Right renal pelvis (tissue), 4 donors: Measurements from ENCODE around the gene GLCCI1. TPM values are rescaled to one million over a fixed set of nuclear protein-coding genes. Genes with fewer than 3 reads are reported as not detected.
A peak's percentile ranks its signal among the peaks of the same experiment; 100 is the strongest.

Experiments
- DNase-seq, 4 donors: peaks; one replicate each; pipeline ENCODE4 v3.0.0-alpha.2; 2013; ENCODE audit warnings: low read depth in 4 of 4, low spot score in 3 of 4, missing footprints in 1 of 4
- polyA plus RNA-seq, 4 donors: library from polyadenylated mRNA; unstranded; fragments of 120-200 nt; gene quantifications; one replicate each; pipeline ENCODE4 v1.2.1, GENCODE V29; 2013; ENCODE audit not compliant: insufficient read length in 4 of 4

Gene GLCCI1
- polyA plus RNA-seq: 10 to 100 TPM; 26.1 to 35.8 (median 32.9) TPM

DNA sequence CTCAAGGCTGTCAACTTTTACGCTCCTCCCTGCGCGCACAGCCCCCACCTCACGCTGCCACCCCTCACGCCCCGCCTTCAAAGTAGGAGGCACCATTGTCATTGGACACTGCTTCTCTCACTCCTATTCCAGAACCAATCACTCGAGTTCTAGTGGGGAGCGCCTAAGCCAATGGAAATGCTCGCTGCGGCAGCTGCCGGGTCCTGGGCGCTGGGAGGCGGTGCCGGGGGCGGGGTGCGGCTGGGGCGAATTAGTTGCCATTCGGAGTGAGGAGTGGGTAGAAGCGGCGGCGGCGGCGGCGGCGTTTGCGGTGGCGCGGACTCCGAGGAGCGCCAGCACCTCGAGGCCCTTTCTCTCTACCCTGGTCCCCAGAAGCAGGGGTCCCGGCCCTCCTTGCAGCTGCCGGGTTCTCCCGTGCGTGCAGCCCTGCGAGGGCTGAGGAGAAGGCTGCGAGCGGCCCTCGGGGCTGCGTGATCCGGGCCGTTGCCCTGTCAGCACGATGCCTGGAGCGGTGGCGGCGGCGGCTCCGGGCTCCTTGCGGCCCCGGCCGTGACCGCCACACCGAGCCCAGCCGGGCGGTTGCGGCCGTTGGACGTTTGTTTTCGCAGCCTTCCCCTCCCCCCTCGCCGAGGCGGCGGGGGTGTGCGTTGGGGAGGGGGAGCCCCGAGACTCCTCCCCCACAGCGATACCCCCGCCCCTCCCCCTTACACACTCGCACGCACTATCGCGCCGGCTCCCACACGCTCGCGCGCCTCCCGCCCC, at the start of gene GLCCI1:
TSS of gene GLCCI1 (plus strand) at position 253 of the 762 bp plus-strand sequence. CDS start 555 bp downstream, outside the sequence.
- peak; percentile 85 to 96 (median 92) for DNase-seq

GRCh38 chr7:7919449-7919945, 49.1 kb upstream of the GLCCI1 start:
- DNase-seq: no peak

DNA sequence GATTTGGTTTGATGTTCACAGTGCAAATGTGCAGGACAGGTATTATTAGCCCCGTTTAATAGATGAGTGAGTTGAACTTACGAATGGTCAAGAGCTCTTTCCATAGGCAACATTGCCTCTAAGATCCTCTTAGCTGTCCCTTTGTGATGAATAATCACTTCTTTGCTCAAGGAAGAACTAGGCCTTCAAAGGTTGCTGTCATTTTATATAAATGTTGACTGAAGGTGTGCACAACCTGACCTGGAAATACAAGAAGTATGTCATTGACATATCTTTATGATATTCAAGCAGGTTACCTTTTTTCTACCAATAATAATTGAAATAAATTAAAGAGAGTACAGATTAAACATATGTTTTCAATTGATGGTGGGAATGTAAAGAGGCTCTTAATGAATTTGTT, 48.5 kb upstream of the GLCCI1 start:
- no peak for DNase-seq

- no peak for DNase-seq
Measured at GRCh38 chr7:7920481-7920880, 48.1 kb upstream of the GLCCI1 start.

- no peak for DNase-seq
Measured at GRCh38 chr7:7921830-7922229, 46.8 kb upstream of the GLCCI1 start.

- no peak for DNase-seq
Measured at GRCh38 chr7:7922684-7923385, 45.8 kb upstream of the GLCCI1 start.

DNA sequence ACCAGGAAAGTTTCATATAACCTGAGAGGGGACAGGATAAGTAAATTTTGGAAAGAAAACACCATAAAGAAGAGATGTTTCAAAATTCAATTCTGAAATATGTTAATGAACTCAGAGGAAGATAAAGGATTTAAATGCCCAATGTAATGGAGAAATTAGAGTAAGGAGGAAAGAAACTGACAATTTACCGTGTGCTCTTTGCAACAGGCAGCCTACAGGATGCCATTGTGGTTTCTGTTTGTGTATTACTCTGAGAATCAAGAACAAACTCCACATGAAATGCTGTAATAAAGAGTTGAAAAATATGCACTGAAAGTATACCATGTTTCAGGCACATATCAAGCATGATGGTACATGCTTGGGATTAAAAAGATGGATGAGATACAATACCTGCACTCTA, 44.8 kb upstream of the GLCCI1 start:
- no peak for DNase-seq

GRCh38 chr7:7924303-7924702, 44.3 kb upstream of the GLCCI1 start:
- DNase-seq: no peak

DNA sequence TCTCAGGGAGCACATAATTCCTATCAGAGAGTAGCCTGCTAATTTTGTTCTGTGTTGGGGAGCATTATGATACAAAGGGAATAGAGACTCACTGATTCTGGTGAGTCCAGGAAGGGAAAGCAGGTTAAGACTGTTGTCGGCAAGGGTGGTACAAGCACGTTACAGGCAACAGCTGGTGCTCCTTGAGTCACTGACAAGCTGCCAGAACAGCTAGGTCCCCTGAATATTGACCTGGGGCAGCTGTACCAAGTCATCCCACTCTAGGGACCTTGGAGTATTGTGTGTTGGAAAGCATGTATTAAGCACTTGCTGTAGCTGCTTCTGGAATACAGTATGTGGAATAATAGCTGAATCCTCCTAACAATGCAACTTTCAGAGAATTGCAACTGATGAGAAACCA, 37.0 kb upstream of the GLCCI1 start:
- no peak for DNase-seq

- DNase-seq: no peak
Measured at GRCh38 chr7:7932553-7932952, 36.0 kb upstream of the GLCCI1 start.

DNA sequence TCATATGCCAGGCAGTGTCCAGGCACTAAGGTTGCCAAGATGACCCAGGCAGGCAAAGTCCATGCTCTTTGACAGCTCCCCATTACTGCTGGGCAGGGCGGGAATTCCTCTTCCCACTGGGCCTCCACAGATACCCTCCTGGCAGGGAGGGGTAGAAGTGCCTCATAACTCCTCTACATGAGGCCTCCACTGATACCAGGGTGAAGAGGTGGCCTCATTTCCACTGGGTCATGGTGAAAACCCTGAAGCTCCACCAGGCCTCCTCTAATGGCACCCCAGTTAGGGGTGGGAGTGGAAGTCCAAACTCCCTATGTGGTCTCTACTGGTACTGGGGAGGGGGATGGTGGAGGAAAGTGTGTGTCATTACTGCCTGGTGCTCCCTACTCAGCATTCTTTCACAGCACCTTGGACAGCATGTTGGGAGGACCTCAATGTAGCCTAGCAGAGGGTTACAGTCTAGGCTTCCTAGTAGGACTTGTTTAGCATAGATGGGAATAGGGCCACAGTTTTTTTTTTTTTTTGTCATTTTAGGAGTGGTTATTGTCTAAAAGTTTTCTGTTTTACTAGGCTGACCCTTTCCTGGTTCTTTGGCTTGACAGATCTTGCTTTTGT, 34.6 kb upstream of the GLCCI1 start:
- DNase-seq: no peak

GRCh38 chr7:7934945-7935344, 33.7 kb upstream of the GLCCI1 start:
- no peak for DNase-seq

- DNase-seq: no peak
Measured at GRCh38 chr7:7938471-7938870, 30.1 kb upstream of the GLCCI1 start.

GRCh38 chr7:7943951-7944350, 24.6 kb upstream of the GLCCI1 start:
- DNase-seq: no peak

- no peak for DNase-seq
Measured at GRCh38 chr7:7944619-7945282, 23.8 kb upstream of the GLCCI1 start.

DNA sequence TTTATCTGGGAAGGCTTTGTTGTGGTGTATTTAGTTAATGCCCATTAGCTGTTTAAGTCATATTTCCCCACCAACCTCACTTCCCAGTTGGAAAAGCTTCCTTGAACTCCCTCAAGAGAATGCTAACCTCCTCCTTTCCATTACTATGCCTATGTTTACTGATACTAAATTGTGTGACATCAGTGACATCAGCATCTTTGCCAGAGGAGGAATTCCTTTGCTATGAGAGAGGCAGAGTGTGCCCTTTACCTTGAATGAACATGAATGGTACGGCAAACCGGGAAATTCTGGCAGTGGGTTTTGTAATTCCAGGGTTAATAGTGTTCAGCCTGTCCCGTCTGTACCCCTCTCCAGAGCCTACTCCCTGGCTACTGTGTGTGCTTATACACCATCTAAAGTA, 22.1 kb upstream of the GLCCI1 start:
- DNase-seq: no peak

DNA sequence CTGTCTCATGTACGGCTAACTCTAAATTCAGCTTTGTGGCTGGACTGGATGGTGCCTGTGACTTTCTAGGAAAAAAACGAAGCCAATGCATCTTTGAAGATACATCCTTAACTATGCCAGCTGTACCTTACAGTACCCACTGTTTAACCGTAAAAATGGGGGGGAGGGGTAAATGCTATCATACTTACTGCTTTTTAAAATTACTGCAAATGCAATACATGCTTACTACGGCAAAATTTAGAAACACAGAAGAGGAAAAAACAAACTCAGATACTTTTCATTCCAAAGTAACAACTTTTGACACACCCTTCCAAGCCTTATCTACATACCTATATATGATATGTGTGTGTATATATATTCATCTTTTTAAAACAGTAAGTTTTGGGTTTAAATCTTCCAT, 20.4 kb upstream of the GLCCI1 start:
- no peak for DNase-seq

DNA sequence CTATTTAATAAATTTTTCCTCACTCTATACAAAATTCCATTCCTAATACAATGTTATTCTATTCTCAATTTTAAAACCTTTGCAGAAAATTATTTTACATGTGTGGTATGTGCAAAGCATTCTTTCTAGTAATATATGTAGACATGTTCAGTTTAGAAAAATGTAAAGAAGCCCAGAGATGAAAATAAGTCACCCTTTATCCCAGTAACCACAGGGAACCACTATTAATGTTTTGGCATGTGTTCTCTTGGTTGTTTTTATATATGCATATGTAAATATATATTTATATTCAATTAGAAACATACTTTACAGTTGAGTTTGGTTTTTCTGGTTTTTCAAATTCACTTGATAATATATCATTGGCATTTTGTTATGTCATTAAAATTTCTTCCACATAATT, 14.8 kb upstream of the GLCCI1 start:
- no peak for DNase-seq

- DNase-seq: no peak
Measured at GRCh38 chr7:7956531-7957128, 12.0 kb upstream of the GLCCI1 start.

- DNase-seq: no peak
Measured at GRCh38 chr7:7957513-7957912, 11.1 kb upstream of the GLCCI1 start.
